Measurements from ENCODE around the gene CCR9. TPM values are rescaled to one million over a fixed set of nuclear protein-coding genes. Genes with fewer than 3 reads are reported as not detected.
"Not testable (repeated sequence)": the region's sequence is repeated elsewhere in the genome, so short reads cannot be mapped to it uniquely, and the experiment has no call there.

Gene CCR9
- 0.15 TPM for total RNA-seq

DNA sequence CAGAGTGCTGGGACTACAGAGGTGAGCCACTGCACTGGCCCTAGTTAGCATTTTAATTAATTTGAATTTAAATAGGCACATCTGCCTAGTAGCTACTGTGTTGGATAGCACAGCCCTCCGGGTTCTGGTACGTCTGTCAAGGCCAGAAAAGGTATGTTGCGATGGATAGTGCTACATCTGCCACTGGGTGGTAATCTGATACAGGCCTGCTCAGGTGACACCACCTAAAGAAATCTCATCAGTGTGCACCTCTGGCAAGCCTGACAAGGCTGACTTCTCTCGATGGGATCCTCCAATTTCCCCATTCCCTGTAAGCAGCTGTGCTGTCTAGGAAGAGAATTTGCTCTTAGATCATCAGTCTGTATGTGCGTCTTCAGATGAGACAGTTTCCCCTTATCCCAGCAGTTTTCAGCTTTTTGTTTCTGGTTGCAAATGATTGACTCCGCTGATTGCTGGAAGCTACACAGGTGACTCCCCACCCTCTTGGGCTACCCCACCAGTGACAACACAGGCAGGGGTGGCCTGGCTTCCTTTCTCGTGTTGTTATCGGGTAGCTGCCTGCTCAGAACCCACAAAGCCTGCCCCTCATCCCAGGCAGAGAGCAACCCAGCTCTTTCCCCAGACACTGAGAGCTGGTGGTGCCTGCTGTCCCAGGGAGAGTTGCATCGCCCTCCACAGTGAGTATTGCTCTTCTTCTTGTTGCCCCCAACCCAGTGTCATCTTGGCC, at the start of gene CCR9:
TSS of gene CCR9 (plus strand) at position 565 of the 727 bp plus-strand sequence. CDS start 8,391 bp downstream, outside the sequence.
- DNase-seq (ENCODE audit: low spot score) (no peak), ATAC-seq (no peak)

DNA sequence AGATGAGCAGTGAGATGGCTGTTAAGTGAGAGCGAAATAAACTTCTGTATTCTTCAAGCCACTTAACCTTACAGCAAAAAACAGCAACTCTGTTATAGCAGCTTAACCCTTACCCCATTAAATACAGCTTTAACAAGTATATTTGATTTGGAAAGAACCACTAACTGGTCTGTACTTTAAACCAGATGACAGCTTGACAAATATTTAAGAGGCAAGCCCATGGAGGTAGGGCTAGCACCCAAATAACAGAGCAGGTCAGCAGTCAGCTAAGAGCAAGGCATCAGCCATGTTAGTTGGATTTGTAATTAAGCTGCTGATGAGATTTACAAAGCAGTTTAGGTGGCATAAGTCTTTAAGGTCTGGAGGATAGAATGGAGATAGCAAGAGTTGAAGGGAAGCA, 47.9 kb upstream of the CCR9 start:
- ATAC-seq (peak; percentile 72), DNase-seq (ENCODE audit: low spot score) (no peak)

GRCh38 chr3:45841420-45841756, 45.0 kb upstream of the CCR9 start:
- peak; percentile 48 for ATAC-seq
- no peak for DNase-seq (ENCODE audit: low spot score)

DNA sequence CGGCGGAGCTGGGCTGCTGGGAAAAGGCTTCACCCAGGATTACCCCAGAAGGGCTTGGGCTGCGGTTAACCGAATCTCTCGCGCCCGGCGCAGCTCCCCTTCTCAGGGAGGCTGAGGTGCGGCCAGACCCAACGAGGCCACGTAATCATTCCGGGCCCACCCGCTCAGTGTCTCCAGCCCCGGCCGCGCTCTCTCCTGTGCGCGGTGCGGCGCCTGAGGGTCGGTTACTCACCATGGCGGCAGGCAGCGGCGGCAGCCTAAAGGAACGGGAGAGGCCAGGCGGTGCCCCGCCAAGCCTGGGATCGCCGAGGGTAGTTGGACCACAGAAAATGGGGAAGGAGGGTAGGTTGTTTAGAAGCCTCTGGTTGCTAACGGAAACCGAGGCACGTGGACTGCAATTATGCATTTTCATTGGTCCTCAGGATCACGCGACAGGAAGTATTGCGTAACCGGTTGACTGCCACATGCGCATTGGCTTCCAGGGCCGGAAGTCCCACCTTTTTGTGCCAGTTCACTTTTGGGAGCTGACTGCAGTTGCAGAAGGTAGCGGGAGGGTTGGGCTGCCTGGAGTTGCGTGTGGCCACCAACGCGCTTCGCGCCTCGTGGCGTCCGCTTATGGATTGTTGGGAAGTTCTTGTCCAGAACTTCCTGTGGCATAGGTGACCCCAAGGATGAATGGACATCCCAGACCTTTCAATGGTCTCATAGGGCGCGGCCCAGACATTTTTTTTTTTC, 44.4 kb upstream of the CCR9 start, which contains the start of gene LZTFL1:
TSS of gene LZTFL1 (minus strand) at position 363 of the 735 bp plus-strand sequence. CDS start at position 235, 128 bp downstream.
- DNase-seq (ENCODE audit: low spot score) (peak; percentile 94), ATAC-seq (peak; percentile 88)

GRCh38 chr3:45842851-45843625, 43.3 kb upstream of the CCR9 start:
- DNase-seq (ENCODE audit: low spot score) (no peak), ATAC-seq (no peak)

- DNase-seq (ENCODE audit: low spot score) = no peak
- ATAC-seq = no peak
Measured at GRCh38 chr3:45844616-45845015, 41.7 kb upstream of the CCR9 start.

DNA sequence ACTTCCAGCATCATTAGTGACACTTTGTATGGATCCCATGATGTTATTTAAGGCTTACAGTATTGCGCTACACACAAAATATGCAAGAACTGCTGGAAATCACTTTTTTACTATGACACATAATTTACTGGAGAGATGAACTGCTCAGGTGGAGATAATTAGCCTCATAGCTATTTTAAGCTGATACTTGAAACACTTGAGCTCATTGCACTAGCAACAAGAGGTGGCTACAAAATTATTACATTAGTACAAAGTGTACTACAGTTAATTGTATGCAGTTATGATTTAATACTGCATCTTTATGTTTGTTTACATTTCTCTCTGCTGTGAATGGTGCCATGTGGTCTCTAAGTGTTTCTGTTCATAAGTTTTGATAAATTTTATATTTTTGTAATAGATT, 38.0 kb upstream of the CCR9 start:
- ATAC-seq (no peak), DNase-seq (ENCODE audit: low spot score) (no peak)

- DNase-seq (ENCODE audit: low spot score) (no peak), ATAC-seq (no peak)
Measured at GRCh38 chr3:45852828-45853227, 33.5 kb upstream of the CCR9 start.

- not testable (repeated sequence) for ATAC-seq
Measured at GRCh38 chr3:45856323-45856722, 30.0 kb upstream of the CCR9 start.

DNA sequence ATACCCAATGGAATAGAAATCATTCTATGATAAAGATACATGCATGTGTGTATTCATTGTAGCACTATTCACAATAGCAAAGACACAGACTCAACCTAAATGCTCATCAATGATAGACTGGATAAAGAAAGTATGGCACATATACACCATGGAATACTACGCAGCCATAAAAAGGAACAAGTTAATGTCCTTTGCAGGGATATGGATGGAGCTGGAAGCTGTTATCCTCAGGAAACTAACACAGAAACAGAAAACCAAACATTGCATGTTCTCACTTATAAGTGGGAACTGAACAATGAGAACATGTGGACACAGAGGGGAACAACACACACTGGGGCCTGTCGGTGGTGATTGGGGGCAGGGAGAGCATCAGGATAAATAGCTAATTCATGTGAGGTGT, 29.3 kb upstream of the CCR9 start:
- ATAC-seq; DNase-seq (ENCODE audit: low spot score): not testable (repeated sequence)

More at GRCh38 chr3:45856323-45856722, 30.0 kb upstream of the CCR9 start:
- not testable (repeated sequence) for DNase-seq (ENCODE audit: low spot score)

DNA sequence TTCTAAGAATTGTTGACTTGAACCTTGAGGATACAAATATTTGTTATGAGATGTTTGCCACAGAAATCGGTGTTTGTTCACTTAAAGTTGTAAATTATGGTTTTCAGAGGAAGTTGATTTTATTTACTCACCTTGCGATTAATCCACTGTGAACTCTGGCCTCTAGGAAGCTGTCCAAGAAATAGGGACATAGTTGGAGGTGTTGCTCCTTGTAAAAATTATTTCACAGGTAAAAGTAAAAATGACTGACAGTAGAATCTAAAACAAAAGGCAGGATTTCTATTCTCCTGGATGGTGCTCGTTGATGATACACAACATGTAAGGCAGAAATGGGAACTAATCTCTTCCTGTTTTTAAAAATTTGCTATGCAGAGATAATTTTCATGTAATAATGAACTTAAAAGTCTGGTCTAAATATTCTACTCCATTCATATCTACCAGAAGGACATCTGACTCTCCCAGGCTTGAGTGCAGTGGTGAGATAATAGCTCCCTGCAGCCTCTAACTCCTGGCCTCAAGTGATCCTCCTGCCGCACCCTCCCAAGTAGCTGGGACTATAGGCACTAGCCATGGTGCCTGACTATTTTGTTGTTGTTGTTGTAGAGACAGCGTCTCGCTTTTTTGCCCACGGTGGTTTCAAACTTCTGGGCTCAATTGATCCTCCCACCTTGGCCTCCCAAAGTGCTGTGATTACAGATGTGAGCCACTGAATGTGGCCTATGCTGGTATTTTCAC, 27.4 kb upstream of the CCR9 start:
- DNase-seq (ENCODE audit: low spot score) = no peak

DNA sequence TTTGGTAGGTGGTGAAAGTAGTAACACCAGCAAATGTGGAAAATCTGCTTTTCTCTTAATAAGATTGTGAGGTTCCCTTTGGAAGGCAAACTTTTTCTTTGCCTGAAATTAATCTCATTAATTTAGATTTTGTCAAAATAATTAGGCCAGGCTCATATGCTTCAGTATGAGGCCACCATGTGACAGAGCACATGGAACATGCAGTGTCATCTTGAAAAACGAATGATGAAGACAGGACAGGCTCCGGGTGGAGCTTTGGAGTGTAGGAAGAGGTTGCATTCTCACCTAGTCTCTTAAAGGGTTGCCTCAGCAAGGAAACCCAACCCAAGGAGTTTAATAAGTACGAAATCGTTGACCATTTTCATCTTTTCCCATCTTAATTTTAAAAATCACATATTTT, 25.9 kb upstream of the CCR9 start:
- DNase-seq (ENCODE audit: low spot score) (no peak), ATAC-seq (no peak)

More for the DNA sequence above, 27.4 kb upstream of the CCR9 start:
- ATAC-seq = peak; percentile 53

DNA sequence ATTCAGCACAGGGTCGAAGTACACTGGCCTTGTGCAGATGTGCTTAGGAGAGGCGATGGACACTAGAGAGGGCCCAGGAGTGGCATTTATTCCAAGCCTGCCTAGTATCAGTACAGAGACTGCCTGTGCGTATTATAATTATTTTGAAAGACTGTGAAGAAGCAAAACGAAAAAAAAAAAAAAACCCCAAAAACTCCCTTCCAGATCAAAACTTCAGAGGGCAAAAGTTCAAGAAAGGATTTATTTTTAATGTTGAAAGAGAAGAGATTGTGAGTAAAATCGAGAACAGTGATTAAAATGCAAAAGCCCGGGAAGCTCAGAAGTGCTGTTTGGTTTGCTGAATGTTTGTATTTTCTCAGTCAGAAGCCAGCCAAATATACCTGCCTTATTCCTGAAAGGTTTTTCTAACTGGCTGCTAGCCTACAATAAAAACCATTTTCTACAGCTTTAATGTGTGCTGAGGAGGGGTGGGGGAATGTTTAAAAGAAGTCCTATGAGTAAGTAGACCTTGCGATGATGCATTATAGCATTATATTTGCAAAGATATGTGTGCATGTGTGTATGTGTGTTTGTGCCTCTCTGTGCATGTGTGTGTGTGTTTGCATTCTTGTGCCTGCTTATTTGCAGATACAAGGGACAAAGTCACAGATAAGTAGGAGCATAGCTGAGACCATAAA, 25.2 kb upstream of the CCR9 start:
- DNase-seq (ENCODE audit: low spot score) (no peak), ATAC-seq (peak; percentile 89)

DNA sequence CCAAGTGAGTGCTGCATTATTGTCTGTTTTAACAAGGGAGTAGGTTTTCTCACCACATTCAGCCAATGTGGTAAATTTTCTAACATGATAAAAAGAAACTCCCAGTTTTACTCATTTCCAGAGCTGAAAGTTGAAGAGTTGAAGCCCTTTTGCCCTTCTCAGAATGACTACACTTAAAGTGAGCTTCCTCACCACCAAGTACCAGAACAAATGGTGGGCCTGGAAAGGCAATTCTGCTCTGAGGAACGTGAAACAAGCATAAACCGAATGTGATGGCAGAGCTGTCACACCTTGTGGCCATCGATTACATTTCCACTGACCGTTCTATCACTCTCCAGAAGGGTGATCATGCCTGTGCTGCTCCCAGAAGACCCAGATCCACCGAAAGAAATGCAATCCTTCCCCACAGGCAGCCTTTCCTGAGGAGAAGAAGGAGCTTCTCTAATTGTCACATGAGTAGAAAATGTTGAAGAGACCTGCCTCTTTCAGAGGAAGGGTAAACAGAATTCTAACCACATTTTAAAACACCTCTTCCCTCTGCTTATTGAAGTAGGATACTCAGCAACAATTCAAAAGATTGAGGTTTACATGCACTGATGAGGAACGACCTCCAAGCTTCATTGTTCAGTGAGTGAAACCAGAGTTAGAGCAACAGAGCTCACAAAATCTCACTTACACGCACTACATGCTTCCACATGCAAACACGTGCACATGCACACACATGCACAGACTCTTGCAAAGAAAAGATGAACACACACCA, 21.4 kb upstream of the CCR9 start:
- DNase-seq (ENCODE audit: low spot score) (no peak), ATAC-seq (no peak)

GRCh38 chr3:45865563-45865962, 20.8 kb upstream of the CCR9 start:
- DNase-seq (ENCODE audit: low spot score) = no peak
- no peak for ATAC-seq

DNA sequence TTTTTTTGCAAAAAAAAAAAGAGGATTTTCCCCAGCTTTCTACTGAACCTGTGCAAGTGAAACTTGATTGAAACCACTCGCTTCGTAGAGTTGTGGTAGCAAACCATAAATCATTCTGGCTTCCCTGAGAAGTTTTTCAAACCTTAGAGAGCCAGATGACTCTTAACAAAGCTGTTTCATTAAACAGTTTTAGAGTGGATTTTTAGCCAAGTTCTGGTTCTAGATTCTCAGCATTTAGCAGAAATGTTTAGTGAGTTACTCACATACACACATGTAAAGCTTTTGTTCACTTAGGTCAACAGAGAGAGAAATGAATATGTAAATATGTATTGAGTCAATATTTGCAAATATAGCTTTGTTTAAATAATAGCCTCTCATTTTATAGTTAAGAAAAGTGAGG, 18.1 kb upstream of the CCR9 start:
- no peak for DNase-seq (ENCODE audit: low spot score)
- ATAC-seq = no peak

DNA sequence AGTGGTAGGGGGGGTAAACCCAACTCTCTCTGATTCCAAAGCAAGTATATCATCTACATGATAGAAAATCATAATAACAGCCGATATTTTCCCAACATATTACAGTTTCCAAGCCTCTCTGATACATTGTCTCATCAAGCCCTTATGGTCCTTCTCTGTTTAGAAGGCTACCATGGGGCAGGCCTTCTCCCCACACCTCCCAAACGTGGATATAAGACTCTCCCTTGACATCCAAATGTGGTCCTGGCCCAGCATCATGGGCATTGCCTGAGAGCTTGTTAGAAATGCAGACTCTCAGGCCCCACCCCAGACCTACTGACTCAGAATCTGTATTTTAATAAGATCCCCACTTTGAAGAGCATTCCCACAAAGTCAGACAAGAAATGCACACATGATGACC, 17.7 kb upstream of the CCR9 start:
- ATAC-seq = no peak

DNA sequence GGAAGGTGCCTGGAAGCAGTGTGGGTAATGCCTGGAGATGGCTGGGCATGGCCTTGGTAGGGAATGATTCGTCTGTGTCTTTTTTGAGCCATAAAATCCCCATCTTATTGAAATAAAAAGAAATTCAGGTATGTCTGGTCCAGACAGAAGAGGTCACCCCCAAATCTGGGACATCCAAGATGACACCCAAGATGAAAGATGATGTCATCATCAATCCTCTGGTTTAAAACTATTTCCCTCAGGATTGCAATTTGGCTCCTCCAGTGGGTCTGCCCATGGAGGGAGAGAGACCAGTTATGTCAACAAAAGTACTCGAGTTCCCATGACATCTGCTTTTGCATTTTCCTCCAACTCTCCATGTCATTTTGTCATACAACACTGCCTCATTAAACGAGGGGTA, 16.7 kb upstream of the CCR9 start:
- DNase-seq (ENCODE audit: low spot score) (no peak), ATAC-seq (no peak)

More for the DNA sequence above, 17.7 kb upstream of the CCR9 start:
- DNase-seq (ENCODE audit: low spot score) = no peak

DNA sequence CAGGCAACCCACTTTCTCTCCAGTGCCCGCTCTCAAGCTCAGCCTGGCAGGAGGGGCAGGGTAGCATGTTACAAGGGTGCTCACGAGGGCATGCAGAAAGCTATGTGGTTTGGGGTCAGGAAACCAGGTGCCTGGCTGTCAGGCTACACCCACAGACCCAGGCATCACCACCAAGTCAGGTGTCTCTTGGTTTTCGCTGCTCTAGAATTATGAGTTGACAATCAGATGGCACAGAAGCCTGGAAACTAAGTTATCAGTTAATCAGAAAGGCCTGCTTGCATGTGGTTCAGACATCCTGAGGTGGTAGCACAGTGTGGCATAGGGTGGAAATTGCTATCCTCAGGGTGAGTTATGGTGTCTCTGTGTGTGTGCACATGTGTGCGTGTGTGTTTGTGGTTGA, 16.2 kb upstream of the CCR9 start:
- DNase-seq (ENCODE audit: low spot score) (no peak), ATAC-seq (no peak)
